Mucosa of descending colon (tissue), 3 donors: ENCODE measurements around the gene GATAD2B. TPM values are rescaled to one million over a fixed set of nuclear protein-coding genes. Genes with fewer than 3 reads are reported as not detected.
A peak's percentile ranks its signal among the peaks of the same experiment; 100 is the strongest.

Experiments used
- ATAC-seq: fragments of 200-7000 bp; cut with Tn5 transposase; one replicate; pipeline ENCODE4 v1.9.1; 2020; ENCODE audit warnings: mild to moderate bottlenecking, moderate library complexity
- DNase-seq, 3 donors: peaks; one replicate each; pipeline ENCODE4 v3.0.0-alpha.2; 2020
- H3K36me3 ChIP-seq: fragments of 200-600 bp; one replicate; pipeline ENCODE4 v1.8.0; 2021; ENCODE audit warnings: low read depth, mild to moderate bottlenecking
- H3K4me1 ChIP-seq: fragments of 200-600 bp; one replicate; pipeline ENCODE4 v1.8.0; 2021; ENCODE audit warnings: low read depth, mild to moderate bottlenecking
- H3K4me3 ChIP-seq: fragments of 200-600 bp; one replicate; pipeline ENCODE4 v1.8.0; 2021; ENCODE audit warnings: mild to moderate bottlenecking
- H3K9me3 ChIP-seq: fragments of 200-600 bp; one replicate; pipeline ENCODE4 v1.8.0; 2021; ENCODE audit warnings: mild to moderate bottlenecking
- CTCF ChIP-seq: fragments of 200-600 bp; IDR thresholded peaks from one replicate; pipeline ENCODE4 v1.8.0; 2022; ENCODE audit warnings: antibody characterized with exemption, mild to moderate bottlenecking
- intact Hi-C, 2 donors: fragments of 100-400 bp; cut with DNase I in 1 of 2; cut with micrococcal nuclease in 1 of 2; formaldehyde crosslinking; loops; one replicate each; pipeline versions ENCODE4 v1.11.0 to v1.11.1; 2022; cut with DNase I, micrococcal nuclease
- total RNA-seq, 3 donors: library from RNA; stranded (reverse); fragmentation: NEBNext Ultra II Directional in 2 of 3; extraction: Animal tissue kit (Norgen Biotek cat#: 25700) in 2 of 3; gene quantifications; one replicate each; pipeline versions ENCODE4 v1.2.1 to v1.2.4, GENCODE V29; 2021 to 2023
- donor health status: DM: no; HTN: no; CAD: no; lungs with moderate emphysema.
- donor health status: DM: no; HTN: no; CAD: no.
- donor health status: DM: no; HTN: yes; CAD: no.

GATAD2B gene
- total RNA-seq, 3 donors from 2014 or later = 34.4 to 64.8 (median 36.3) TPM

GRCh38 chr1:153877112-153877511 lies 45.7 kb downstream of the GATAD2B start:
- Histone ChIP-seq H3K36me3 (no peaks in the 10 kb centered on the region), H3K9me3 (no peaks in the 10 kb centered on the region), H3K4me1 (peaks cover 13% of the 10 kb centered on the region), H3K4me3 (no peak overlapping the region)
- intact Hi-C loops = no loop called here
- ATAC-seq (no peak), DNase-seq (no peak)
- no peak for TF ChIP-seq CTCF

- no peak for TF ChIP-seq CTCF
- no peaks in the 10 kb centered on the region for H3K36me3 ChIP-seq
- DNase-seq (no peak), ATAC-seq (no peak)
- intact Hi-C loops = no loop called here
- no peak overlapping the region for H3K4me3 ChIP-seq
- no peaks in the 10 kb centered on the region for H3K9me3 ChIP-seq
- H3K4me1 ChIP-seq = no peaks in the 10 kb centered on the region
Measured at GRCh38 chr1:153872934-153873333, 49.8 kb downstream of the GATAD2B start.

- Histone ChIP-seq H3K36me3 (no peaks in the 10 kb centered on the region), H3K4me1 (no peaks in the 10 kb centered on the region), H3K4me3 (no peak overlapping the region), H3K9me3 (no peaks in the 10 kb centered on the region)
- no peak for DNase-seq
- TF ChIP-seq CTCF = no peak
- intact Hi-C loops = no loop called here
- no peak for ATAC-seq
Measured at GRCh38 chr1:153872331-153872730, 50.4 kb downstream of the GATAD2B start.

- DNase-seq = no peak
- no peaks in the 10 kb centered on the region for H3K9me3 ChIP-seq
- H3K4me3 ChIP-seq = no peak overlapping the region
- TF ChIP-seq CTCF = no peak
- ATAC-seq = no peak
- H3K36me3 ChIP-seq = no peaks in the 10 kb centered on the region
- no peaks in the 10 kb centered on the region for H3K4me1 ChIP-seq
- intact Hi-C loops = no loop called here
Measured at GRCh38 chr1:153869486-153869885, 53.3 kb downstream of the GATAD2B start.

GRCh38 chr1:153866045-153866850 lies 56.5 kb downstream of the GATAD2B start:
- H3K4me3 ChIP-seq = no peak overlapping the region
- intact Hi-C loops = no loop called here
- no peaks in the 10 kb centered on the region for H3K9me3 ChIP-seq
- TF ChIP-seq CTCF = no peak
- no peaks in the 10 kb centered on the region for H3K36me3 ChIP-seq
- H3K4me1 ChIP-seq = no peaks in the 10 kb centered on the region
- DNase-seq = no peak
- peak; percentile 33 for ATAC-seq
